Activated CD4-positive, alpha-beta T cell treated with anti-CD3 and anti-CD28 coated beads, Interleukin-2, amount 50 U/mL, for 24 hours (primary cell): ENCODE data around the gene RGS6.

Experiments
- DNase-seq, 2 donors: peaks; one replicate each; pipeline ENCODE4 v3.0.0-alpha.2; 2020; ENCODE audit warnings: low read depth in 1 of 2, low spot score in 1 of 2

Gene RGS6

GRCh38 chr14:71943695-71944018 is 11.4 kb downstream of the RGS6 start:
- DNase-seq = no peak

DNA sequence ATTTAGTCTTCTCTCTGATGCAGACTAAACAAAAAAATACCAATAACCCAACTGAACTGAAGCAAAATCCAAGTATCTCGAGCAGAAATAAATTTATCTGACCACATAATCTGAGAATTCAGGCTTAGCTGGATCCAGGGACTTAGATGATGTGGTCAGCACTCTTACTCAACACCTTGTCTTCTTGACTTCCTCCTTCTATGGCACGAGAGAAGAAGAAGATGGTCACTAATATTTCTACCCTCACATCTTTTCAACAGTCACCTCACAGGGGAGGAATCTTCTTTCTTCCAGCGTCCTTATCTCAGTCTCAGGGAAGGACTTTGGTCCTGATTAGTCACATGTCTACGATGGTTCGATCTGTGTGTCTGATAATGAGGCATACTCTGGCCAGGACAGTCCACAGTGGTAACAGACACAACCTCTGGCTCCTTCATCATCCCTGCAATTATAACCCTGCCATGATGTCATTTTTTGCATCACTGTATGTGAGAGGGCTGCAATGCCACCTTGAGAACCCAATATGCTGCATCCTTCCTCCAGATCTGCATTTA is 15.8 kb downstream of the RGS6 start:
- no peak for DNase-seq

GRCh38 chr14:71952381-71953363 is 20.4 kb downstream of the RGS6 start:
- DNase-seq = no peak

DNA sequence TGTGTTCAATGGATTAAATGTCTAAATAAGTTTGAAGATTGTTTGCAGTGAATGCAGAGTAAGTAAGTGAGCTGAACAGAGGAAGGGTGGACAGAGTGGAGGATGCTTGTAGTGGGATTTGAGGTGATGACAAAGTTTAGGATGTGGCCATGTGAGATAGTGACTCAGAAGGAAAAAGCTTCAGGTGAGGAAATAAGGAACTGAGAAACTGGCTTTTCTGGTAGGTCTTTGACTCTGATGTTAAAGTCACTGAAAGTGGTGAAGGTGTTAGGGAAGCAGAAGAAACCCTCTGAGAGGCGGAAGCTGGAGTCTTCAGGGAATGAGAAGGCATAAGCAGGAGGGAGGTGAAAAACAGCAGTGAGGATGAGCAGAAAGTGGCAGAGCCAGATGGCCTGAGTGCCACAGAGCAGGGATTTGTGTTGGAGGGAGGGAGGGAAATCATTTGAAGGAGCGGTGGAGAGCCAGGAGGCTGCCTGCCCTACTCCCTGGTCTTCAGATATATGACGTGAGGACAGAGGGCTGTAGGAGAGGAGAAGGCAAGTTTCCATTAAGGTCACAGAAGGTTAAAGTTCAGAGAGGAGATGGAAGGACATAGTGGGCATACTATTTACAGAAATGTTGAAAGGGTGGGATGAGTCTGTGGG is 24.8 kb downstream of the RGS6 start:
- DNase-seq = no peak

GRCh38 chr14:71959055-71959454 is 26.8 kb downstream of the RGS6 start:
- DNase-seq = no peak

GRCh38 chr14:71960494-71961353 is 28.5 kb downstream of the RGS6 start:
- no peak for DNase-seq

DNA sequence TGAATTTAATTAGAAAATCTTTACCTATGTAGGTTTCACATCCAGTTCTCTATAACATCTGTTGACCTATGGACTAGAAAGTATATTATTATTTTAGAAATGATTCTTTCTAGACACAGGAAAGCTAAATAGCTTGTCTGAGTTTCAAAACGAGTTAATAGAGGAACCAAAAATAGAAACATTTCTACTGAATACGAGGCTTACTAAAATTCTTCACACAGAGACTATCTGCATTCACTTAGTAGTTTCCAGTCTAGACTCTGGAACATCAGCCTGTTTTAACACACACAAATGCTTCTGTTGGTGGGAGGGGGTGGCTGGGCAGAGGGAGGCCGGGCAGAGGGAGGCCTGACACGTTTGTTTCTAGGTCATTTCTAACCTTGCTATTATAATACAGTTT is 29.7 kb downstream of the RGS6 start:
- DNase-seq = no peak

DNA sequence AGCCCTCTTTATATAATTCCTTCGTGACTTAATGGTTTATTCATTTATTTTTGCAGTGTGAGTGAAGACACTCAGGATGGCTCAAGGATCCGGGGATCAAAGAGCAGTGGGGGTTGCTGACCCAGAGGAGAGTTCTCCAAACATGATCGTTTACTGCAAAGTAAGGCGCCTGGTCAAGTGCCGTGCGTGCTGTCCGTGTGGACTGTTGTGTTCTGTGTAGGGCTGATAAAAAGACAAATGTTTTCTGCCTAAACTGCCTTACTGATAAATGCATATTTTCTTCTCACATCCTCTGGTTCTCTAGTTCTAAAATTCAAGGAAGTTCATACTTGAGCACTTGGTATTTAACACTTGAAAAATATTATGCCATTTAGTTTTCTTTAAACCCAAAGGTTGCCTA is 32.5 kb downstream of the RGS6 start:
- no peak for DNase-seq

GRCh38 chr14:71966528-71966927 is 34.3 kb downstream of the RGS6 start:
- no peak for DNase-seq

DNA sequence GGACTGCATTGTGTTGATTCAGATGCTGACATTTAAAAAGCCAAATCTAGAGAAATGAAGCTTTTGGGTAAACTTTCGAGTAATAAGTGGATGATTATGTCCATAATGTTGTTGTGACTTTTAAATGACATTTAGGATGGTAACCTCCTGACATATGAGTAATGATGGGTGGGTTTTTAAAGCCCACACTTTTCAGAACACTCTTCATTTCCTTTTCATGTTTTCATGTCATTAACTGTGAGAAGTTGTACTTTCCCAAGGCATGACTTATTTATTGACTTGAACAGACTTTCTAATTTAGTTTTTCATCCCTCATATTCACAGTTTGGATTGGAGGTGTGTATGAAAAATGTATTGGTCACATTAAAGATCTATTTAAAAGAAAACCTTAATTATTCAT is 35.5 kb downstream of the RGS6 start:
- no peak for DNase-seq

- no peak for DNase-seq
These were observed 38.0 kb downstream of the RGS6 start for GRCh38 chr14:71970272-71970671.

GRCh38 chr14:71985538-71986189 is 53.4 kb downstream of the RGS6 start:
- DNase-seq = no peak

DNA sequence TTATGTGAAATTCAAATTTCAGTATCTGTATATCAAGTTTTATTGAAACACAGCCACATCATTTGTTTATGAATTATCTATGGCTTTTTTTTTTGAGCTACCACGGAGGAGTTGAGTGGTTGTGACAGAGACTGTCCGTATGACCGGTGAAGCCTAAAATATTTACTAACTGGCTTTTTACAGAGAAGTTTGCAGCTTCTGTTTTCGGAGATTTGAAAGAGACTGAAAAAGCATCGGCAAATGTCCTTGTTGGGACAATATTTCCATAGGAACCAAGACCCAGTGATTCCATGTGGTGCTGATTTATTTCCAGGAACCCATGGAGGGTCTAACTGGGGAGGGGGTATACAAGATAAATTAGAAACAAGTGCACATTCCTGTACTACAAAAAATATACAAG is 56.2 kb downstream of the RGS6 start:
- no peak for DNase-seq

GRCh38 chr14:71988939-71989338 is 56.7 kb downstream of the RGS6 start:
- no peak for DNase-seq

- DNase-seq = no peak
These were observed 62.2 kb downstream of the RGS6 start for GRCh38 chr14:71994416-71994815.

DNA sequence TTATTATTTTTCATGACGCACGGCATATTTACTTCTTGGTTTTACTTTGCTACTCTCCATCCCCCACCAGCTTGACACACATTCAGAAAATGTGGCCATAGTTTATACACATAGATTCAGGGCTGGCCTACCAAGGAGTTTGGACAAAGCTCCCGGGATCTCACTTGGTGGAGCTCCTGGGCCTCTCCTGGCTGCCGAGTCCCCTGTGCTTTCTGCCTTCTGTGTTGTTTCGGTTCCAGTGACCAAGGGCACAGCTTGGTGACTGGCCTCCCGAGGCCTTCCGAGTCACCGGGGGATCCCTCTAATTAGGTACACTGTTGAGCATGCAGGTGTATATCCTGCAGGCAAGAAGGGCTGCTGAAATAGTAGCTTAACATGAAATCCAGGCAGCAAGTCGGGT is 63.5 kb downstream of the RGS6 start:
- DNase-seq = no peak

DNA sequence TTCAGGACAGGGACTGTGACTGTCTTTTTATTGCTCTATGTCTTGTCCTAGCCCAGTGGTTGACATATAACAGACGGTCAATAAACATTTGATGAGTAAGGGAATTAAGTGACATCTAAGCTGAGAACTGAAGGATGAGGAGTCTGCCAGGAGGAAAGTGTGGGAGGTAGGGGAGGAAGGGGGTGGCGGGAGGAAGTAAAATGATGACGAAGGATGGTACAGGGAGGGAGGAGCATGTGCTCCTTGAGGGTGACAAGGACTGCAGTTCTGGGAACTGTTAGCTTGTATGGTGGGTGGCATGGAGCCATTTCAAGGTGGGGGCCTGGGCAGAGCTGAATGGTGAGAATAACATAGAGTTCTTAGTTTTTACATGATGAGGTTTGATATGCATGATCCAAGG is 64.4 kb downstream of the RGS6 start:
- DNase-seq = no peak

DNA sequence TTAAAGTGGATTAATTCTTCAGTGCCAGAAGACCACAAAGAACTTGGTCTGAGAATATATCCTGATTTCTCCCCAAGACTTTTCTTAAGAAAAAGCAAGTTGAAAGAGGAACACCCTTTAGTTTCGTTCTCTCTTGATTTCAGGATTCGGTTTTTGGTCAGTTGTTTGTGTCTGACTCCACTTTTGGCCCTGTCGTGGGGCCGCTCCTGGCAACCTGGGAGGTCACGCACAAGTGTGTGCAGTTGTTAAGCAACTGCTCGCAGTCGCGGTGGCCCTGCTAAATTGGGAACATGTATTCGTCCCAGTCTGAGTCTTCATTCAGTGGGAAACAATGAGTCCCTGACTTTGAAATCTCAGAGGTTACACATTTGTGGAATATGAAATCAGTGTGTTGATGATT is 68.7 kb downstream of the RGS6 start:
- no peak for DNase-seq

- no peak for DNase-seq
These were observed 70.5 kb downstream of the RGS6 start for GRCh38 chr14:72002731-72003130.

DNA sequence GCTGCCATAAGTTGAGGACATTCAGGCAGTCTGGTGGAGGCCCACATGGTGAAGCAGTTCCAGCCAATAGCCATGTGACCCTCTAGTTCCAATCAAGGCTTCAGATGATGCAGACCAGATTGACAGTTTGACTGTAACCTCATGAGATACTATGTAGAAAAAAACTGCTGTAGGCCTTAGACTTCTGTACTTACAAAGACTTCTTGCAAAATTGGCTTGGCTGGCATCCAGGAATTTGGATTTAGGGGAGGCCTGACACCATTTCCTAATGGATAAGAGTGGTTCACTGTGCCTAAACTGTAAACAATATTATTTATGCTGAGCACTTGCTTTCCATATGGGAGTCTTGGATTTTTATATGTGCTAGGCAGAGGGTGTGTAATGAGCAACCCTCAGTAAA is 76.4 kb downstream of the RGS6 start:
- no peak for DNase-seq

DNA sequence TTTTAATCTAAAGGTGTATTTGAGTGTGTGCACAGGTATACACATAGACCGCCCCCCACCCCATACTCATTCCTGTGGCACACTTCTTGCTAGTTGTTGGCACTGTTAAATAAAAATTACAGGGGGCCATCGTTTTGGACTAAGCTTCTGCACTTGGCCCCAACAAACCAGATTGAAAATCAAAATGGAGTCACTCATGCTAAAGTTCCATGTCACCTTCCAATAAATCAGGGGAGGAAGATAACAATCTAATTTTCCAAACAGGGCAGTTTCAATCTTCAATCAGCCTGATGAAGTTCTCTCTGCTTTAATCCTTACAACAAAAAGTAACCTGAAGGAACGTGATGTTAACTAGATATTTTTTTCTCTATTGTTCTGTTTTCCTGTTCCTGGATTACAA is 78.2 kb downstream of the RGS6 start:
- no peak for DNase-seq
